Stimulated activated naive CD8-positive, alpha-beta T cell treated with anti-CD3 and anti-CD28 coated beads, Interleukin-15, amount 100 ng/mL, for 72 hours (primary cell): ENCODE results near the gene ARID1B.

Source experiments
- ATAC-seq: fragments of 150-1000 bp; cut with Tn5 transposase; 2 replicates; pipeline ENCODE4 v1.10.0; 2021; ENCODE audit warnings: mild to moderate bottlenecking, moderate library complexity
- DNase-seq, 2 donors: peaks; one replicate each; pipeline ENCODE4 v3.0.0; 2021 to 2022
- H3K27ac Mint-ChIP-seq, 2 donors: one replicate each; pipeline ENCODE4 v1.8.0; 2022; ENCODE audit warnings: mild to moderate bottlenecking in 2 of 2, mixed read lengths in 2 of 2, moderate library complexity in 2 of 2
- H3K27me3 Mint-ChIP-seq: one replicate; pipeline ENCODE4 v1.8.0; 2022; ENCODE audit warnings: mixed read lengths
- H3K4me1 Mint-ChIP-seq: one replicate; pipeline ENCODE4 v1.8.0; 2022; ENCODE audit warnings: mild to moderate bottlenecking, mixed read lengths
- H3K4me3 Mint-ChIP-seq, 2 donors: one replicate each; pipeline ENCODE4 v1.8.0; 2022; ENCODE audit warnings: mild to moderate bottlenecking in 2 of 2, mixed read lengths in 2 of 2, moderate library complexity in 1 of 2
- H3K9me3 Mint-ChIP-seq, 2 donors: one replicate each; pipeline ENCODE4 v1.8.0; 2022; ENCODE audit warnings: mixed read lengths in 2 of 2

Gene ARID1B

GRCh38 chr6:156776840-156777576, at the start of gene ARID1B:
Gene ARID1B, plus strand, starts transcription at chr6:156777378. Its CDS starts 303 bp downstream, at chr6:156777681.
- H3K4me3 Mint-ChIP-seq: peak within 1 kb of the TSS; percentile 88 to 90
- H3K27ac Mint-ChIP-seq: peak within 1 kb of the TSS; percentile 99
- ATAC-seq (peak; percentile 49), DNase-seq (peak; percentile 76 to 78)
- no peaks in the 10 kb centered on the region for H3K27me3 Mint-ChIP-seq
- H3K4me1 Mint-ChIP-seq: peaks cover 28% of the 10 kb centered on the region
- no peaks in the 10 kb centered on the region for H3K9me3 Mint-ChIP-seq

GRCh38 chr6:156727715-156728385, 49.3 kb upstream of the ARID1B start:
- H3K4me1 Mint-ChIP-seq: peaks cover 7% of the 10 kb centered on the region
- no peaks in the 10 kb centered on the region for H3K27me3 Mint-ChIP-seq
- no peak overlapping the region for H3K4me3 Mint-ChIP-seq
- DNase-seq: no peak
- H3K9me3 Mint-ChIP-seq: peaks cover 0 to 7% of the 10 kb centered on the region in 2 donors
- no peak for ATAC-seq
- no peak overlapping the region for H3K27ac Mint-ChIP-seq

GRCh38 chr6:156729248-156729647, 47.9 kb upstream of the ARID1B start:
- ATAC-seq: peak; percentile 73
- peaks cover 7% of the 10 kb centered on the region for H3K4me1 Mint-ChIP-seq
- H3K27me3 Mint-ChIP-seq: no peaks in the 10 kb centered on the region
- peak overlapping the region in 1 of 2 donors; percentile 44 for H3K27ac Mint-ChIP-seq
- no peak for DNase-seq
- H3K4me3 Mint-ChIP-seq: no peak overlapping the region
- H3K9me3 Mint-ChIP-seq: no peaks in the 10 kb centered on the region

- H3K4me1 Mint-ChIP-seq: peaks cover 7% of the 10 kb centered on the region
- ATAC-seq (no peak), DNase-seq (no peak)
- H3K27me3 Mint-ChIP-seq: no peaks in the 10 kb centered on the region
- no peak overlapping the region for H3K27ac Mint-ChIP-seq
- H3K4me3 Mint-ChIP-seq: no peak overlapping the region
- H3K9me3 Mint-ChIP-seq: no peaks in the 10 kb centered on the region
Measured at GRCh38 chr6:156731396-156731795, 45.8 kb upstream of the ARID1B start.

- H3K9me3 Mint-ChIP-seq: peaks cover 4 to 9% of the 10 kb centered on the region in 2 donors
- H3K27ac Mint-ChIP-seq: no peak overlapping the region
- DNase-seq: no peak
- no peaks in the 10 kb centered on the region for H3K4me1 Mint-ChIP-seq
- H3K4me3 Mint-ChIP-seq: no peak overlapping the region
- no peaks in the 10 kb centered on the region for H3K27me3 Mint-ChIP-seq
- ATAC-seq: no peak
Measured at GRCh38 chr6:156735751-156736150, 41.4 kb upstream of the ARID1B start.

GRCh38 chr6:156740604-156741003, 36.6 kb upstream of the ARID1B start:
- Mint-ChIP-seq H3K9me3 (peaks cover 10 to 11% of the 10 kb centered on the region in 2 donors), H3K4me1 (no peaks in the 10 kb centered on the region), H3K27me3 (no peaks in the 10 kb centered on the region), H3K27ac (no peak overlapping the region), H3K4me3 (no peak overlapping the region)
- DNase-seq (no peak), ATAC-seq (no peak)

GRCh38 chr6:156741287-156742073, 35.7 kb upstream of the ARID1B start:
- Mint-ChIP-seq H3K27me3 (no peaks in the 10 kb centered on the region), H3K4me1 (no peaks in the 10 kb centered on the region), H3K4me3 (no peak overlapping the region), H3K9me3 (peaks cover 10 to 11% of the 10 kb centered on the region in 2 donors), H3K27ac (no peak overlapping the region)
- ATAC-seq (peak; percentile 76), DNase-seq (no peak)

- DNase-seq (no peak), ATAC-seq (no peak)
- Mint-ChIP-seq H3K27me3 (no peaks in the 10 kb centered on the region), H3K4me1 (no peaks in the 10 kb centered on the region), H3K4me3 (no peak overlapping the region), H3K27ac (no peak overlapping the region), H3K9me3 (no peaks in the 10 kb centered on the region)
Measured at GRCh38 chr6:156747715-156748114, 29.5 kb upstream of the ARID1B start.

- no peaks in the 10 kb centered on the region for H3K9me3 Mint-ChIP-seq
- H3K27me3 Mint-ChIP-seq: no peaks in the 10 kb centered on the region
- no peak for DNase-seq
- no peak overlapping the region for H3K4me3 Mint-ChIP-seq
- no peak for ATAC-seq
- no peak overlapping the region for H3K27ac Mint-ChIP-seq
- no peaks in the 10 kb centered on the region for H3K4me1 Mint-ChIP-seq
Measured at GRCh38 chr6:156748504-156748903, 28.7 kb upstream of the ARID1B start.

- no peak for DNase-seq
- Mint-ChIP-seq H3K27me3 (no peaks in the 10 kb centered on the region), H3K9me3 (no peaks in the 10 kb centered on the region), H3K4me1 (no peaks in the 10 kb centered on the region), H3K27ac (no peak overlapping the region), H3K4me3 (no peak overlapping the region)
- no peak for ATAC-seq
Measured at GRCh38 chr6:156752666-156753301, 24.4 kb upstream of the ARID1B start.

GRCh38 chr6:156756630-156757610, 20.3 kb upstream of the ARID1B start:
- Mint-ChIP-seq H3K27ac (peak overlapping the region in 1 of 2 donors; percentile 57), H3K9me3 (no peaks in the 10 kb centered on the region), H3K4me1 (no peaks in the 10 kb centered on the region), H3K4me3 (no peak overlapping the region), H3K27me3 (no peaks in the 10 kb centered on the region)
- ATAC-seq (no peak), DNase-seq (no peak)

GRCh38 chr6:156757849-156758248, 19.3 kb upstream of the ARID1B start:
- ATAC-seq: no peak
- DNase-seq: no peak
- no peak overlapping the region for H3K27ac Mint-ChIP-seq
- H3K27me3 Mint-ChIP-seq: no peaks in the 10 kb centered on the region
- H3K4me1 Mint-ChIP-seq: no peaks in the 10 kb centered on the region
- no peaks in the 10 kb centered on the region for H3K9me3 Mint-ChIP-seq
- H3K4me3 Mint-ChIP-seq: no peak overlapping the region

- H3K4me1 Mint-ChIP-seq: no peaks in the 10 kb centered on the region
- H3K27ac Mint-ChIP-seq: no peak overlapping the region
- ATAC-seq: no peak
- no peaks in the 10 kb centered on the region for H3K27me3 Mint-ChIP-seq
- H3K9me3 Mint-ChIP-seq: no peaks in the 10 kb centered on the region
- no peak overlapping the region for H3K4me3 Mint-ChIP-seq
- DNase-seq: no peak
Measured at GRCh38 chr6:156760377-156760776, 16.8 kb upstream of the ARID1B start.

- H3K9me3 Mint-ChIP-seq: no peaks in the 10 kb centered on the region
- DNase-seq (no peak), ATAC-seq (no peak)
- no peak overlapping the region for H3K27ac Mint-ChIP-seq
- peaks cover 3% of the 10 kb centered on the region for H3K4me1 Mint-ChIP-seq
- H3K27me3 Mint-ChIP-seq: no peaks in the 10 kb centered on the region
- H3K4me3 Mint-ChIP-seq: no peak overlapping the region
Measured at GRCh38 chr6:156762547-156762946, 14.6 kb upstream of the ARID1B start.
